ENCODE data around the gene TMEM108. TPM values are rescaled to one million over a fixed set of nuclear protein-coding genes. Genes with fewer than 3 reads are reported as not detected.

TMEM108 gene
- total RNA-seq, 4 donors from 2014 or later = 0.70 to 4.0 (median 1.4) TPM

DNA sequence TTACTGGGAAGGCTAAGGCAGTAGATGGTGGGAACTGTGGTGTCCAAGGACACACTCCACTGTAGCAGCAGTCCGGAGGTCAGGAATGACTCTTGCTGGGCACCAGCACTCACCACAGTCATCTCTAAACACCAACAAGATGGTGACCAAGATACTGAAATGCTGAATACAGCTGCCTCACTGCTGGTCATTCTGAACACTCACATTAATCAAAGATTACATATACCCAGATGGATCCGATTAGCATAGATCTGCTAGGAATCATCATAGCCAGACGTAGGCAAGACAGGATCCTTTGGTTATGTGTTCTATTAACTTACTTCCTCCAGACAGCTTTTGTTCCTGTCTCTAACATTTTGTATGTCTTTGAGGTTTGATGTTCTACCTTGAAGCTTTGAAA, 226.7 kb downstream of the TMEM108 start:
- H3K4me1 ChIP-seq = peaks cover 14% of the 10 kb centered on the region
- H3K36me3 ChIP-seq = no peaks in the 10 kb centered on the region
- no peak overlapping the region for H3K27ac ChIP-seq
- no peaks in the 10 kb centered on the region for H3K9me3 ChIP-seq
- WGBS = 70% methylated on average over 3 of the region's 3 CpGs
- DNase-seq (ENCODE audit: low spot score in 2 of 2) = no peak
- no peak for TF ChIP-seq EP300 (IDR thresholded peaks at IDR 0.05)
- TF ChIP-seq POLR2AphosphoS5 (IDR thresholded peaks at IDR 0.05) = no peak
- no peak for TF ChIP-seq CTCF (IDR thresholded peaks at IDR 0.05)
- TF ChIP-seq POLR2A (IDR thresholded peaks at IDR 0.05) = no peak
- H3K27me3 ChIP-seq = no peaks in the 10 kb centered on the region
- H3K4me3 ChIP-seq = no peak overlapping the region

DNA sequence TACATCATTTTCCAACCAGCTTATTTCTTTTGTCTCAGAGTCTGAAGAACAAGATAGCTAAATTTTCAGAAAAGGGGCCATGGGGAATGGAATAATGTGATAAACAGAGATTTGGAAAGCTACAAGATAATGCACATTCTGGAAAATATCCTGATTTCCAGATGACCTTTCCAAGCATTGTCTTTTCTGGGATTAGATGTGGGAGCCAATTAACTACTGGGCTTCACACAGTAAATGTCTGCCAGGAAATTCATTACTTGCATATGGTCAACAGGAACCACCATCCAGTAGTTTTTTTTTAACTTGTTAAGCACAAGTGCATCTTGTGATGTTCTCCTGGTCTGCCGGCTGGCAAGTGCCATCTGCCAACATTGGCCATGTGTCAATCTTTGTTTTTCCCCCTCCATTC, 230.5 kb downstream of the TMEM108 start:
- no peaks in the 10 kb centered on the region for H3K36me3 ChIP-seq
- 14% methylated on average over 1 of the region's 1 CpG for WGBS
- no peak for TF ChIP-seq POLR2AphosphoS5 (IDR thresholded peaks at IDR 0.05)
- TF ChIP-seq POLR2A (IDR thresholded peaks at IDR 0.05) = no peak
- no peak for TF ChIP-seq EP300 (IDR thresholded peaks at IDR 0.05)
- TF ChIP-seq CTCF (IDR thresholded peaks at IDR 0.05) = no peak

GRCh38 chr3:133269393-133269792, 231.2 kb downstream of the TMEM108 start:
- Histone ChIP-seq H3K27ac (no peak overlapping the region), H3K4me1 (peaks cover 16% of the 10 kb centered on the region), H3K9me3 (no peaks in the 10 kb centered on the region), H3K4me3 (no peak overlapping the region), H3K27me3 (no peaks in the 10 kb centered on the region), H3K36me3 (no peaks in the 10 kb centered on the region)
- DNase-seq (ENCODE audit: low spot score in 2 of 2) = no peak
- TF ChIP-seq CTCF (IDR thresholded peaks at IDR 0.05) (no peak), EP300 (IDR thresholded peaks at IDR 0.05) (no peak), POLR2A (IDR thresholded peaks at IDR 0.05) (no peak), POLR2AphosphoS5 (IDR thresholded peaks at IDR 0.05) (no peak)
- 47% methylated on average over 1 of the region's 1 CpG for WGBS

More for the DNA sequence above, 230.5 kb downstream of the TMEM108 start:
- Histone ChIP-seq H3K27ac (no peak overlapping the region), H3K9me3 (no peaks in the 10 kb centered on the region), H3K4me3 (no peak overlapping the region), H3K4me1 (peaks cover 16% of the 10 kb centered on the region), H3K27me3 (no peaks in the 10 kb centered on the region)
- DNase-seq (ENCODE audit: low spot score in 2 of 2) = no peak

- TF ChIP-seq POLR2AphosphoS5 (IDR thresholded peaks at IDR 0.05) (no peak), EP300 (IDR thresholded peaks at IDR 0.05) (no peak), POLR2A (IDR thresholded peaks at IDR 0.05) (no peak), CTCF (IDR thresholded peaks at IDR 0.05) (no peak)
- no peaks in the 10 kb centered on the region for H3K27me3 ChIP-seq
- DNase-seq (ENCODE audit: low spot score in 2 of 2) = no peak
- H3K4me1 ChIP-seq = peaks cover 16% of the 10 kb centered on the region
- H3K4me3 ChIP-seq = no peak overlapping the region
- no peak overlapping the region for H3K27ac ChIP-seq
- 50% methylated on average over 1 of the region's 1 CpG for WGBS
- no peaks in the 10 kb centered on the region for H3K36me3 ChIP-seq
- H3K9me3 ChIP-seq = no peaks in the 10 kb centered on the region
Observed at GRCh38 chr3:133270631-133271030, 232.4 kb downstream of the TMEM108 start.

- Histone ChIP-seq H3K4me3 (no peak overlapping the region), H3K9me3 (no peaks in the 10 kb centered on the region), H3K4me1 (peaks cover 16% of the 10 kb centered on the region), H3K27ac (no peak overlapping the region), H3K36me3 (no peaks in the 10 kb centered on the region), H3K27me3 (no peaks in the 10 kb centered on the region)
- DNase-seq (ENCODE audit: low spot score in 2 of 2) = no peak
- whole genome bisulfite sequencing = 88% methylated on average over 3 of the region's 3 CpGs
- no peak for TF ChIP-seq CTCF (IDR thresholded peaks at IDR 0.05)
- TF ChIP-seq EP300 (IDR thresholded peaks at IDR 0.05) = no peak
- no peak for TF ChIP-seq POLR2AphosphoS5 (IDR thresholded peaks at IDR 0.05)
- TF ChIP-seq POLR2A (IDR thresholded peaks at IDR 0.05) = no peak
Observed at GRCh38 chr3:133271042-133271441, 232.9 kb downstream of the TMEM108 start.

All from suprapubic skin (tissue), 4 donors.